Hematopoietic multipotent progenitor cell treated with erythropoietin and hydrocortisone succinate and interleukin-3 and kit ligand, for 8 days (in vitro differentiated cells): ENCODE results near the gene TSPAN14.
A peak's percentile ranks its signal among the peaks of the same experiment; 100 is the strongest.

Experiments used
- DNase-seq: peaks from one replicate; pipeline ENCODE4 v3.0.0-alpha.2; 2015

TSPAN14 gene

GRCh38 chr10:80491251-80492102 is 37.4 kb downstream of the TSPAN14 start:
- peak; percentile 34 for DNase-seq

DNA sequence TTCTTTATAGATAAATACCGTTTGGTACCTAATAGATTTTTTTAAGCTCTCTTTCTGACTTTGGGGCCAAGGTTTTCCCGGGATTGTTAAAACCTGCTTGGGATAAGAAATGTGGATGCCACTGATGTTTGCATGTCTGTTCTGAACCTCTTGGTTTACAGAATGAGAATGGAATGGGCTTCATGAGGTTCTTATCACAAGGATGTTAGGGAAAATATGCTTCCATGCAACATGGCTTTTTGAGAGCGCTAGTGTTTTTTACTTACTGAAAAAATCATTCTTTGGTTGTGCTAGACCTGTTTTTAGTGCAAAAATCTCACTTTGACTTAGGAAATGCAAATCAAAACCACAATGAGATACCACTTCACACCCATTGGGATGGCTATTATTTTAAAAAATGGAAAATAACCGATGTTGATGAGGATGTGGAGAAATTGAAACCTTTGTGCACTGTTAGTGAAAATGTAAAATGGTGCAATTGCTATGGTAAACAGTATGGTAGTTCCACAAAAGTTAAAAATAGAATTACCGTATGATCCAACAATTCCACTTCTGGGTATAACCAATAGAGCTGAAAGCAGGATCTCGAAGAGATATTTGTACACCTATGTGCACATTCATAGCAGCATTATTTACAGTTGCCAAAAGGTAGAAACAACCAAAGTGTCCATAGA is 38.9 kb downstream of the TSPAN14 start:
- no peak for DNase-seq

- DNase-seq, result peak; percentile 72
These were observed 39.5 kb downstream of the TSPAN14 start for GRCh38 chr10:80493522-80494051.

DNA sequence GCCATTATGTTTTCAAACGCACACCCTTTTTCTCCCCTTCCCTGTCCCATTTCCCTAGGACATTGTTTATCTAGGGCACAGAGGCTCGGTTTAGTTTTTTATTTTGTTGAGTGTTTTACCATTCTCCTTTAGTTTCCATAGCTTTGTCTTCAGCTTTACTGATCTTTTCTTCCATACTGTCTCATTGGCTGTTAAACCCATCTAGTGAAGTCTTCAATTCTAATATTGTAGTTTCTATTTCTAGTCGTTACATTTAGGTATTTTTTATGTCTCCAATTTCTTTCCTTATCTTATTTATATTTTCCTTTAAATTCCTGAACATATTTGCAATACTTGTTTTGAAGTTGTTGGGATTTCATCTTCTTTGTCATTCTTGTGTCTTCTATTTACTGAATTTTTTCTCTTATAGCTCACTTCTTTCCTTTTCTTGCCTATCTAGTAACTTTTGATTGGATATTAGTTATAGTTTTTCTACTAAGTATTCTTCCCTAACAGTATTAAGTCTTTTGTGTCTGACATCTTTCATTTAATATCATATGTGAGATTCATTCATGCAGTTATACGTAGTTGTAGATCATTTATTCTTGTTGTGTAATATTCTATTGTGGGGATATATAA is 42.6 kb downstream of the TSPAN14 start:
- DNase-seq, result no peak

GRCh38 chr10:80497187-80498077 is 43.3 kb downstream of the TSPAN14 start:
- peak; percentile 99 for DNase-seq

DNA sequence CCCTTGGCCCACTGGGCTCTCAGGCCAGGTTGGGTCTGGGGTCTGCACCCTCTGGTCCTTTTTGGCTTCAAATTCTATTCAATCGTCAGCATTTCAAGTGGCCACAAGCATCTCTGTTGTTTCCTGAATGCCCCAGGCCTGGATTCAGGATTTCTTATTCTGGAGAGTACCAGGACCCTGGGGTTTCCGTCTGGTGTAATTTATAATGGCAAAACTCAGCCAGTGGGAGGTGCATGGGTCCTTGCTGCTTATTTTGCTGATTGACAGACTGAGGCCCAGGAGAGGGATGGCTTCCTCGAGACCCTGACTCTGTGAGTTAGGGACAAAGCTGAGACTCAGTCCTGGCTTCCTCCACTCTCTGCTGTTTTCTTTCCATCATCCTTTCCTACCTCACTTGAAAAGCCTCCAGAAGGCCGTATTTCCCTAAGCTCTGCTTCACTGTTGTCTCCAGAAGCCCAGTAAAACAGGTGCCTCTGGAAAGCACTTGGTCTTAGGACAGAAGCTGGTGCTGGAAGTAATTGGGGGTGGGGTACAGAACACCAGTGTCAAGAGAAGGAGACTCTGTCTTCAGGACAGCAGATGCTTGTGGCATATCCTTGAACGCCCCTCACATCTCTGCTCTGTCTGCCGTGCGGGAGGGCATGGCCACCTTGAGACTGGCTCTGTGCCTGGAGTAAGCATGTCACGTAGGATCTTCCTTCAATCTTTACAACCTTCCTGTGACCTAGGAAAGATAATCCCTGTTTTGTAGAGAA is 44.1 kb downstream of the TSPAN14 start:
- no peak for DNase-seq

GRCh38 chr10:80498833-80499741 is 45.0 kb downstream of the TSPAN14 start:
- DNase-seq, result peak; percentile 82

GRCh38 chr10:80500572-80501380 is 46.7 kb downstream of the TSPAN14 start:
- DNase-seq, result peak; percentile 30

GRCh38 chr10:80501381-80501912 is 47.3 kb downstream of the TSPAN14 start:
- DNase-seq, result no peak

DNA sequence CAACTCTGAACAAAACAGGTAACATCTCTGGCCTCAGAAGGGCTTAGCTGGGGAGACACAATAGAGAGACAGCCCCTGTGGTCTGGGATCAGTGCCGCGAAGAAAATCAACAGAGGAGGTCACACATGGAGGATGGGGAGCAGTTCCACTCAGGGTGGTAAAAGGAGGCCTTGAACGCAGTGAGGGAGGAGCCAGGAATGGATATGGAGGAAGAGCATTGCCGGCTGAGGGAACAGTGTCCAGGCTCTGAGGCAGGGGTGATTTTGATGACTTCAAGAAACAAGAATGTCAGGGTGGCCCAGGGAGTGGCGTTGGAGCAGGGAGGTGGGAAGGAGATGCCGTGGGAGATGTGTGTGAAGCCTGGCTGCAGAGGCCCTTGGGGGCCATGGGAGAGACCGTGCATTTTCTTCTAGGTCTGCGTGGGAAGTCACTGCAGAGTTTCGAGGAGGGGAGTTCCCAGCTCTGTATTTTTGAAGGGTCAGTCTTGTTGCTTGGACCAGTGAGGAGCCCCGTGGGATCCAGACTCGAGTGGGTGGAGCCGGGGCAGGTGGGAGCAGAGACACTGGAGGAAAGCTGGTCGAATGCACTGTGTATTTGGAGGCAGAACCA is 47.9 kb downstream of the TSPAN14 start:
- DNase-seq, result no peak

DNA sequence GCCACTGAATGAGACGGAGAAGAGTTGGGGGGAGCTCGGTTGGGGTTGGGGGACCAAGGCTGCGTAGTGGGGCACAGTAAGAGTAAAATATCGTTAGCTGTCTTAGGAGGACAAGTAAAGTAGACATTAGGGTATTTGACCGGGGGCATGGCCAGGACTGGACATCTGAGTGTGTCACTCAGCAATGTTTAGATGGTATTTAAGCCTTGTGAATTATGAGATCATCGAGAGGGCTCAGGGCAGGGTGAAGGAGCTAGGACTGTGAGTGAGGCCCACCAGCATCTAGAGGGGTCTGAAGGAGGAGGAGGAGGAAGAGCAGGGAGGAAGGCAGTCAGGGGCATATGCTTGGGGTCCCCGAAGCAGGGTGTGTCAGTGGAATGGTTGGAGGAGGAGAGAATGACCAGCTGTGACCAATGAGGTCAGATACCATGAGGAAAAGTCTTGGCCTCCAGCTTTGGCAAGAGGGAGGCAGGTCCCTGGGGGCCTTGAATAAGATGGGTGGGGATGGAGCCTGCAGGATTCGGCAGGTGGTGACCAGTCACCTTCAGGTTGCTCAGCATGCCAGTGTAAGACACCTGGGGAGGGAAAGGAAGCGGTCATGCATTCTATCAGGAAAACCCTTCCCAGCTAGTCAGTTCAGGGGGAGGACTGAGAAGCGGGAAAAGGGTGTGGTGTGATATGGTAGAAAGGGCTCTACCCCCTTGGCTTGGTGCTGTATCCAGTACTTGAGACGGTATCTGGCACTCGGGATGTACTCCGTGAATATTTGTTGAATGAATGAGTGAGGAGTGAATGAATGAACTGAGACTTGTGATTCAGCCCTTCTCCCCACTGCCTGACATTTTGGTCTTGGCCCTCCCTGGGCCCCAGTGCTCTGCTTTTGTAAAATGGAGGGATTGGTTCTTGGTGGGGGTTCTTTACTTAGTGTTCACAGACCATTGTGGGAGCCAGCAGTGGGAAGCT is 48.8 kb downstream of the TSPAN14 start:
- no peak for DNase-seq

- no peak for DNase-seq
These were observed 49.6 kb downstream of the TSPAN14 start for GRCh38 chr10:80503584-80504157.

DNA sequence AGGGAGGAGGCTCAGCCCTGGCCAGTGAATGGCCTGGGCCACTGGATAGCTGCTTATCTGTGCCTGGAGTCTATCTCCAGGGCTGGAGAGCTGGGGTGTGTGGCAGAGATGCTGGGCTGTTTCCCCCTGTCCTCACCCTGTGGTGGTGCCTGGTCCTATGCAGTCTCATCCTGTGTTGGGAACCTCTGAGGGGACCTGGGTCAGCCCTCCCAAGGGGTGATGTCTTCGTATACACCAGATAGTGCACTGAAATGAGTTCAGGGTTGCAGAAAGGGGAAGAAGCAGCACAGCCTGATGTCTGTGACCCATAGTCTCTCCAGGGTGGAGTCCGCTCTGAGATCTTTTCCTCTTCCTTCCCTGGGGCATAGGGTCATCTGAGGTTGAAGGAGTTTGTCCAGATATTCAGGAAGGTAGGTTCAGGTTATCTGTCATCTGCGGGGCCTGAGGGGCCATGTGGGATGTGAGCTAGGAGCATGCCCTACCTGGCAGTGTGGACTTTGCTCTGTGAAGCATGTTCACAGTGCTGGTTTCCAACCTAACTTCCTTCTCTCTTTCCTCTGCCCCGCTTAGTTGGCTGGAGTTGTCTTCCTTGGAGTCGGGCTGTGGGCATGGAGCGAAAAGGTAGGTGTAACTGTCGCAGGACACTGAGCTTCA is 50.2 kb downstream of the TSPAN14 start:
- peak; percentile 93 for DNase-seq

DNA sequence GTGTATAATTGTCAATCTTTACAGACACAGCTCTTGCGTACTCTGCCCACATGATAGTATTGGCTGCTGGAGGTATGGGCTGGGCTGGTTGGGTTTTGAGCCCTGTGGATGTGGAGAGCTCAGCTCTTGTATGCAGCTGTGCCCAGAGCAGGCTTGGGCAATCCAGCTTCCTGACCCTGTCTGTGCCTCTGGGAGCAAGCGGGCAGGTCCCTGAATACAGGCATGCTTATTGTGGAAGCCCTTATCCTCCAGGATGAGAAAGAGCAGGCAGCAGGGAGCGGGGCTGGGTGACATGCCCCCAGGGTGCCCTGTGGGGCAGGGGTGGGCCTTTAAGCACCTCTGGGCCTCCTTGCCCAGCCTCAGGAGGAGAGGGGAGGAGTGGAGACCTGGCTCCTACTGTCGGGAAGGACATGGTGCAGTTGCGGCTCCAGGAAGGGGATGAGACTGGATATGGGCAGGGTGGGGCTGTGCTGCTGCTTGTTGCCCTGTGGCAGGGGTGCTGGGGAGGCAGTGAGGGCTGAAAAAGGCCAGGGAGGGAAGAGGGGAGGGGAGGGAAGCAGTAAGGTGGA is 50.9 kb downstream of the TSPAN14 start:
- DNase-seq, result no peak

DNA sequence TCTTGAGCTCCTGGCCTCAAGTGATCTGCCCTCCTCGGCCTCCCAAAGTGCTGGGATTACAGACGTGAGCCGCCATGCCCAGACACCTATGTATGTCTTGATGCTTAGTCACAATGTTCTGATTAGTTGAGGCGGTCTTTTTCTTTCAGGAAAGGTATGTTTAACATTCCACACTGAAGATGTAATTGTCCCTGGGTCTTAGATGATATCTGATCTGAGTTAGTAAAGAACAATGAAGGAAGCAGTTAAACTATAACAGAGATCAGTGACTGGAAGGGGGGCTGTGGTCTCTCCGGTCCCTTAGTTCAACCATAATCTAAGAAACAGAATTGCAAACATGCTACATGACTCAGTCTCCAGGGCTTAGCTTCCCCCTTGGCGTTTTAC is 52.1 kb downstream of the TSPAN14 start:
- DNase-seq, result no peak

DNA sequence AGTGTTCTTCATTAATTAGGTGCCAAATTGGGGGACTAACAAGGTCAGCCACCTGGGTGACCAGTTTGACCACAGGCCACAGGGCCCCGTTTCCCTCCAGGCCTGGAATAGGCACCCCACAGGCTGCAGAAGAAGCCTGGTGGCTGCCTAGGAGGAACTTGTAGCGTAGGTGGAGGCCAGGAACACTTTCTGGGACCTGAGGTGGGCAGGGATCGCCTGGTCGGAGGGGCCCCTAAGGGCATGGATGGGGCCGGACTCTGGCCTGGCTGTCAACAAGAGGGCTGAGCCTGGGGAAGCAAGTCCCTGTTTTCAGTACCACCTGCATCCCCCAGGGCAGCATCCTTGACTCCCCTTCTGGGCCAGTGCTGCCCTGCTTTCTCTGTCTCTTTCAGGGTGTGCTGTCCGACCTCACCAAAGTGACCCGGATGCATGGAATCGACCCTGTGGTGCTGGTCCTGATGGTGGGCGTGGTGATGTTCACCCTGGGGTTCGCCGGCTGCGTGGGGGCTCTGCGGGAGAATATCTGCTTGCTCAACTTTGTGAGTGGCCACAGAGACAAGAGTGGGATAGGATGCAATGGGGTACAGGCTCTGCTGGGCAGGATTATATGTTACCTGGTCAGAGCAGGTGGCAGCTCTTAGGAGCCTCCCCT is 52.9 kb downstream of the TSPAN14 start:
- no peak for DNase-seq
